HepG2 (cell line): ENCODE measurements around the gene ODAD4. TPM values are rescaled to one million over a fixed set of nuclear protein-coding genes. Genes with fewer than 3 reads are reported as not detected.

Source experiments
- AGO2 ChIP-seq: fragments of 200-400 bp; formaldehyde crosslinking; optimal IDR thresholded peaks from 2 replicates; pipeline ENCODE3; 2017; ENCODE audit warnings: mild to moderate bottlenecking, low read depth, low read length, moderate library complexity
- AHR ChIP-seq: IDR thresholded peaks from 2 replicates; pipeline ENCODE4 v1.6.1; 2018; ENCODE audit warnings: missing genetic modification reagents, missing compliant biosample characterization
- FIP1L1 ChIP-seq: fragments of 200-400 bp; formaldehyde crosslinking; IDR thresholded peaks from 2 replicates; pipeline ENCODE4 v1.6.1; 2018; ENCODE audit warnings: low read depth, mild to moderate bottlenecking, low read length, moderate library complexity, borderline replicate concordance; ENCODE audit not compliant: insufficient read depth
- FLYWCH1 ChIP-seq: sonication (generic); formaldehyde crosslinking; IDR thresholded peaks from 2 replicates; pipeline ENCODE4 v1.8.1; 2023; ENCODE audit warnings: mild to moderate bottlenecking, missing genetic modification reagents
- GTF2F1 ChIP-seq: fragments of 150-350 bp; IDR thresholded peaks from 2 replicates; pipeline ENCODE4 v1.6.1; 2014; ENCODE audit warnings: low read length
- HDAC6 ChIP-seq: fragments of 200-600 bp; sonication (generic); IDR thresholded peaks from 2 replicates; pipeline ENCODE4 v1.7.0; 2017; ENCODE audit warnings: mild to moderate bottlenecking, antibody characterized with exemption, low read length, low read depth
- HMG20B ChIP-seq: conservative IDR thresholded peaks from 2 replicates; pipeline ENCODE4 v1.6.1; 2016; ENCODE audit warnings: missing genetic modification reagents, missing compliant biosample characterization
- HNRNPH1 ChIP-seq: fragments of 200-400 bp; formaldehyde crosslinking; optimal IDR thresholded peaks from 2 replicates; pipeline ENCODE3; 2017; ENCODE audit warnings: mild to moderate bottlenecking, low read depth, low read length
- IKZF4 ChIP-seq: sonication (generic); formaldehyde crosslinking; IDR thresholded peaks from 2 replicates; pipeline ENCODE4 v1.5.1; 2020; ENCODE audit warnings: borderline replicate concordance, mild to moderate bottlenecking, low read depth, missing genetic modification reagents; ENCODE audit errors: not compliant biosample characterization
- IRF2 ChIP-seq: IDR thresholded peaks from 2 replicates; pipeline ENCODE4 v1.6.1; 2018; ENCODE audit warnings: missing genetic modification reagents, missing compliant biosample characterization
- ISL2 ChIP-seq: sonication (generic); formaldehyde crosslinking; IDR thresholded peaks from 2 replicates; pipeline ENCODE4 v1.5.0; 2020; ENCODE audit warnings: missing genetic modification reagents
- NCOA5 ChIP-seq: sonication (generic); formaldehyde crosslinking; IDR thresholded peaks from 2 replicates; pipeline ENCODE4 v1.4.0; 2020; ENCODE audit warnings: missing genetic modification reagents
- NFYB ChIP-seq: sonication (generic); formaldehyde crosslinking; IDR thresholded peaks from 2 replicates; pipeline ENCODE4 v1.4.0; 2020; ENCODE audit warnings: missing genetic modification reagents
- SALL1 ChIP-seq: sonication (generic); formaldehyde crosslinking; IDR thresholded peaks from 2 replicates; pipeline ENCODE4 v1.8.0; 2022; ENCODE audit warnings: mild to moderate bottlenecking, missing genetic modification reagents
- SALL2 ChIP-seq: sonication (generic); formaldehyde crosslinking; IDR thresholded peaks from 2 replicates; pipeline ENCODE4 v1.8.1; 2023; ENCODE audit warnings: mild to moderate bottlenecking, missing genetic modification reagents, inconsistent platforms
- SP140L ChIP-seq: sonication (generic); formaldehyde crosslinking; IDR thresholded peaks from 2 replicates; pipeline ENCODE4 v1.4.0; 2020; ENCODE audit warnings: missing genetic modification reagents, borderline replicate concordance
- SRSF1 ChIP-seq: fragments of 200-400 bp; formaldehyde crosslinking; optimal IDR thresholded peaks from 2 replicates; pipeline ENCODE3; 2017; ENCODE audit warnings: mild to moderate bottlenecking, low read depth, low read length, moderate library complexity
- TCF7L2 ChIP-seq: IDR thresholded peaks from 2 replicates; pipeline ENCODE4 v1.6.1; 2011; ENCODE audit warnings: mild to moderate bottlenecking, low read depth, low read length, moderate library complexity
- ZC3H4 ChIP-seq: sonication (generic); formaldehyde crosslinking; IDR thresholded peaks from 2 replicates; pipeline ENCODE4 v1.4.0; 2020; ENCODE audit warnings: missing genetic modification reagents, borderline replicate concordance
- ZEB1 ChIP-seq: IDR thresholded peaks from 2 replicates; pipeline ENCODE4 v1.6.1; 2012; ENCODE audit warnings: mild to moderate bottlenecking, low read depth, inconsistent platforms; ENCODE audit not compliant: insufficient replicate concordance
- ZFP36L2 ChIP-seq: sonication (generic); formaldehyde crosslinking; IDR thresholded peaks from 2 replicates; pipeline ENCODE4 v1.4.0; 2020; ENCODE audit warnings: missing genetic modification reagents
- ZIK1 ChIP-seq: sonication (generic); formaldehyde crosslinking; IDR thresholded peaks from 2 replicates; pipeline ENCODE4 v1.5.0; 2020; ENCODE audit warnings: mild to moderate bottlenecking, low read depth, missing genetic modification reagents, borderline replicate concordance
- ZNF44 ChIP-seq: sonication (generic); formaldehyde crosslinking; IDR thresholded peaks from 2 replicates; pipeline ENCODE4 v1.5.1; 2020; ENCODE audit warnings: mild to moderate bottlenecking, missing genetic modification reagents
- polyA plus RNA-seq, 8 experiments: library from polyadenylated mRNA; depleted of rRNA in 3 of 8; stranded (reverse) in 7 of 8; unstranded in 1 of 8; fragments of >200 nt; fragmentation: Illumina TruSeq in 4 of 8; extraction: Trizol in 4 of 8; gene quantifications; 2 replicates each; pipeline versions ENCODE4 v1.2.1 to v1.2.3, GENCODE V29; 2011 to 2016; ENCODE audit warnings: low read depth in 4 of 8, missing spikeins in 1 of 8, mixed read lengths in 1 of 8; ENCODE audit not compliant: insufficient read depth in 1 of 8
- total RNA-seq, 5 experiments: library from RNA; depleted of rRNA; stranded (reverse); fragments of >200 nt; fragmentation: Illumina TruSeq; extraction: Trizol; gene quantifications; 2 replicates each; pipeline ENCODE4 v1.2.3, GENCODE V29; 2016; ENCODE audit warnings: low read depth in 1 of 5
- TF ChIP-seq, protein P1 (sequence below): sonication (generic); formaldehyde crosslinking; IDR thresholded peaks from 2 replicates; pipeline ENCODE4 v1.4.0; 2020; ENCODE audit warnings: mild to moderate bottlenecking, missing genetic modification reagents
- TF ChIP-seq, protein P2 (sequence below): sonication (generic); formaldehyde crosslinking; IDR thresholded peaks from 2 replicates; pipeline ENCODE4 v1.4.0; 2020; ENCODE audit warnings: missing genetic modification reagents
- TF ChIP-seq, protein P3 (sequence below): sonication (generic); formaldehyde crosslinking; conservative IDR thresholded peaks from 2 replicates; pipeline ENCODE4 v1.4.0; 2020; ENCODE audit warnings: missing genetic modification reagents
- TF ChIP-seq, protein P4 (sequence below): sonication (generic); formaldehyde crosslinking; IDR thresholded peaks from 2 replicates; pipeline ENCODE4 v1.9.0; 2022; ENCODE audit warnings: missing genetic modification reagents, mild to moderate bottlenecking, borderline replicate concordance

The ODAD4 gene
- total and polyA plus RNA-seq, 2 of the 13 experiments (the other 11 are each of a cell fraction or from before 2014, with no cell fraction given) = 0.48 to 0.53 TPM

DNA sequence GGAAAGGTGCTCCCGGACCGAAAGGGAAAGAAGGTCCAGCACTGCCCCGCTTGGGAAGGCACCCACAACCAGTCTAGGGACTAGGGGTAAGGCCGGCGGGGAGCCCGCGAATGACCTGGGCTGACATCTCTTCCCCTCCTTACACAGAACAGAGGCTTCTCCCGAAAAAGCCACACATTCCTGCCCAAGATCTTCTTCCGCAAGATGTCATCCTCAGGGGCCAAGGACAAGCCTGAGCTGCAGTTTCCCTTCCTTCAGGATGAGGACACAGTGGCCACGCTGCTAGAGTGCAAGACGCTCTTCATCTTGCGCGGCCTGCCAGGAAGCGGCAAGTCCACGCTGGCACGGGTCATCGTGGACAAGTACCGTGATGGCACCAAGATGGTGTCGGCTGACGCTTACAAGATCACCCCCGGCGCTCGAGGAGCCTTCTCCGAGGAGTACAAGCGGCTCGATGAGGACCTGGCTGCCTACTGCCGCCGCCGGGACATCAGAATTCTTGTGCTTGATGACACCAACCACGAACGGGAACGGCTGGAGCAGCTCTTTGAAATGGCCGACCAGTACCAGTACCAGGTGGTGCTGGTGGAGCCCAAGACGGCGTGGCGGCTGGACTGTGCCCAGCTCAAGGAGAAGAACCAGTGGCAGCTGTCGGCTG, 37.6 kb downstream of the ODAD4 start (continued):
- TF ChIP-seq HDAC6 = no peak
- no peak for TF ChIP-seq ZFP36L2 (CRISPR knock-in tag)
- TF ChIP-seq SALL2 (CRISPR knock-in tag) = no peak
- TF ChIP-seq IRF2 (CRISPR knock-in tag) = no peak
- TF ChIP-seq, protein P1, sequence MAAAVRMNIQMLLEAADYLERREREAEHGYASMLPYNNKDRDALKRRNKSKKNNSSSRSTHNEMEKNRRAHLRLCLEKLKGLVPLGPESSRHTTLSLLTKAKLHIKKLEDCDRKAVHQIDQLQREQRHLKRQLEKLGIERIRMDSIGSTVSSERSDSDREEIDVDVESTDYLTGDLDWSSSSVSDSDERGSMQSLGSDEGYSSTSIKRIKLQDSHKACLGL (CRISPR knock-in tag) = no peak
- no peak for TF ChIP-seq GTF2F1
- no peak for TF ChIP-seq HMG20B (CRISPR knock-in tag)
- TF ChIP-seq FIP1L1 = no peak; the same call in 1 of the 2 replicates
- no peak for TF ChIP-seq HNRNPH1
- TF ChIP-seq, protein P2, sequence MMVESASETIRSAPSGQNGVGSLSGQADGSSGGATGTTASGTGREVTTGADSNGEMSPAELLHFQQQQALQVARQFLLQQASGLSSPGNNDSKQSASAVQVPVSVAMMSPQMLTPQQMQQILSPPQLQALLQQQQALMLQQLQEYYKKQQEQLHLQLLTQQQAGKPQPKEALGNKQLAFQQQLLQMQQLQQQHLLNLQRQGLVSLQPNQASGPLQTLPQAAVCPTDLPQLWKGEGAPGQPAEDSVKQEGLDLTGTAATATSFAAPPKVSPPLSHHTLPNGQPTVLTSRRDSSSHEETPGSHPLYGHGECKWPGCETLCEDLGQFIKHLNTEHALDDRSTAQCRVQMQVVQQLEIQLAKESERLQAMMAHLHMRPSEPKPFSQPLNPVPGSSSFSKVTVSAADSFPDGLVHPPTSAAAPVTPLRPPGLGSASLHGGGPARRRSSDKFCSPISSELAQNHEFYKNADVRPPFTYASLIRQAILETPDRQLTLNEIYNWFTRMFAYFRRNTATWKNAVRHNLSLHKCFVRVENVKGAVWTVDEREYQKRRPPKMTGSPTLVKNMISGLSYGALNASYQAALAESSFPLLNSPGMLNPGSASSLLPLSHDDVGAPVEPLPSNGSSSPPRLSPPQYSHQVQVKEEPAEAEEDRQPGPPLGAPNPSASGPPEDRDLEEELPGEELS (CRISPR knock-in tag) = no peak
- TF ChIP-seq ZNF44 (CRISPR knock-in tag) = no peak
- no peak for TF ChIP-seq SALL1 (CRISPR knock-in tag)
- TF ChIP-seq, protein P3, sequence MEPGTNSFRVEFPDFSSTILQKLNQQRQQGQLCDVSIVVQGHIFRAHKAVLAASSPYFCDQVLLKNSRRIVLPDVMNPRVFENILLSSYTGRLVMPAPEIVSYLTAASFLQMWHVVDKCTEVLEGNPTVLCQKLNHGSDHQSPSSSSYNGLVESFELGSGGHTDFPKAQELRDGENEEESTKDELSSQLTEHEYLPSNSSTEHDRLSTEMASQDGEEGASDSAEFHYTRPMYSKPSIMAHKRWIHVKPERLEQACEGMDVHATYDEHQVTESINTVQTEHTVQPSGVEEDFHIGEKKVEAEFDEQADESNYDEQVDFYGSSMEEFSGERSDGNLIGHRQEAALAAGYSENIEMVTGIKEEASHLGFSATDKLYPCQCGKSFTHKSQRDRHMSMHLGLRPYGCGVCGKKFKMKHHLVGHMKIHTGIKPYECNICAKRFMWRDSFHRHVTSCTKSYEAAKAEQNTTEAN (CRISPR knock-in tag) = no peak
- no peak for TF ChIP-seq NFYB (CRISPR knock-in tag)
- no peak for TF ChIP-seq FLYWCH1 (CRISPR knock-in tag)
- TF ChIP-seq AHR (CRISPR knock-in tag) = no peak
- no peak for TF ChIP-seq NCOA5
- TF ChIP-seq ZEB1 = no peak
- peak; percentile 40 for TF ChIP-seq IKZF4
- peak; percentile 95 for TF ChIP-seq AGO2
- TF ChIP-seq ZC3H4 = no peak
- no peak for TF ChIP-seq TCF7L2
- TF ChIP-seq, protein P4, sequence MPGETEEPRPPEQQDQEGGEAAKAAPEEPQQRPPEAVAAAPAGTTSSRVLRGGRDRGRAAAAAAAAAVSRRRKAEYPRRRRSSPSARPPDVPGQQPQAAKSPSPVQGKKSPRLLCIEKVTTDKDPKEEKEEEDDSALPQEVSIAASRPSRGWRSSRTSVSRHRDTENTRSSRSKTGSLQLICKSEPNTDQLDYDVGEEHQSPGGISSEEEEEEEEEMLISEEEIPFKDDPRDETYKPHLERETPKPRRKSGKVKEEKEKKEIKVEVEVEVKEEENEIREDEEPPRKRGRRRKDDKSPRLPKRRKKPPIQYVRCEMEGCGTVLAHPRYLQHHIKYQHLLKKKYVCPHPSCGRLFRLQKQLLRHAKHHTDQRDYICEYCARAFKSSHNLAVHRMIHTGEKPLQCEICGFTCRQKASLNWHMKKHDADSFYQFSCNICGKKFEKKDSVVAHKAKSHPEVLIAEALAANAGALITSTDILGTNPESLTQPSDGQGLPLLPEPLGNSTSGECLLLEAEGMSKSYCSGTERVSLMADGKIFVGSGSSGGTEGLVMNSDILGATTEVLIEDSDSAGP (CRISPR knock-in tag) = no peak
- peak; percentile 8 for TF ChIP-seq SRSF1
- no peak for TF ChIP-seq SP140L
- TF ChIP-seq ZIK1 (CRISPR knock-in tag) = no peak
- no peak for TF ChIP-seq ISL2 (CRISPR knock-in tag)
